ENCODE measurements around the gene FRMD4B.

FRMD4B gene

DNA sequence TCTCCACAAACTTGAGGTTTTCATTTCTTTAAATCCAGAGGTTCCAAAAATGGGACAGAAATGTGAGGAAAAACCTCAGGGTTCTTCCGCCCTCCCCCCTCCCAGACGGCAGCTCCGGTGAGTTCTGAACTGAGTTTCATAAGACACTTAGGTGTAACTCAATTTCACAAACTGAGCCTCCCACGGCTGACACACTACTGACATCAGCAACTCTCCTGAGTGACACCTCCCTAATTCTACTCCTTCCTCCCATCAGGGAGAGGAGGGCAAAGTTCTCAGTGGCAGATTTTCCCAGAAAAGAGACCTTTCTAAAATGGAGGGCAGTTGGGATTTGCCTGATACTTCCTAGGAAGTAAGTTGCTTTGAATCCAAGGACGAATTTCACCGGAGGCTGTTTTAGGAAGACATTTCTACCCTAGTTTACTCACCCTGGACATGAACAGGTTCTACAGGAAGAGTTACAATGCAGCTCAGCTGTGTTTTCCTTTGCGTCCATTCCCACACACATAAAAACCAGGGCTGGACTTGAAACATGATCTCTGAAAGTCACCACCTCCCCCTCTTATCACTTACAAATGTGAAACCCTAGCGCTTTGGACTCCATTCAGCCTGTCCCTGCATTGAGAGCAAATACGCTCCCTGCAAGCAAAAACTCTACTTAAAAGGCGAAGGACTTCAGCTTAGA, 185.4 kb downstream of the FRMD4B start:
- DNase-seq = peak; percentile 80

DNA sequence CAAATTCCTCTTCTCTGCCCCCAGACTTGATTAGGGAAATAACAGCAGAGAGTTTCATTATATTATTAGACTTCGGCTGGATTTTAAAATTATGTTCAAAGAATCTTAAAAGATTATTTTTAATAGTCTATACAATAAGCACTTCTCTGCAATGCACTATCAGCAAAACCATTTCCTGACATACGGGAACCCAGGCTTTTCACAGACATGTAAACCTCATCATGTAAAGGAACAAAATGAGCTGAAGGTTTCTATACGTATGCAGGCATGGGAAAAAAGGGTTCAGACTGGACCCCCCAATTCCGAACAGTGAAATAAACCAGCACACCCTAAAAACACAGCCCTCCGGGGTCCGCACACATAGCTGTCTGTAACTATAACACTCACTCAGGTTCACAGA, 185.9 kb downstream of the FRMD4B start:
- DNase-seq = peak; percentile 51

DNA sequence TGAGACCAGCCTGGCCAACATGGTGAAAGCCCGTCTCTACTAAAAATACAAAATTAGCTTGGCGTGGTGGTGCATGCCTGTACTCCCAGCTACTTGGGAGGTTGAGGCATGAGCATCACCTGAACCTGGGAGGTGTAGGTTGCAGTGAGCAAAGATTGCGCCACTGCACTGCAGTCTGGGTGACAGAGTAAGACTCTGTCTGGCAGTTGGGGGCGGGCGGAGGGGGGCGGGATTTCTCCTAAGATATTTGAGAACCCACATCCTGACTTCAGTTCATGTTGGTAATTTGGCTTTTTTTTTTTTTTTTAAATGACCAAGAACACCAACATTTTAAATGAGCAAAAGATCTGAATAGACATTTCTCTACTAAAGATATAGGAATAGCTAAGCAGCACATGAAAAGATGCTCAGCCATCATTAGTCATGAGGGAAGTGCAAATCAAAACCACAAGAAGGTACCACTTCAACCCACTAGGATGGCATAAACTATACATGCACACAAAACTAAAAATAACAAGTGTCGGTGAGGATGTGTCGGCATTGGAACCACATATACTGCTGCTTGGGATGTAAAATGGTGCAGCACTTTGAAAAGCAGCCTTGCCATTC, 187.9 kb downstream of the FRMD4B start:
- DNase-seq = peak; percentile 87

DNA sequence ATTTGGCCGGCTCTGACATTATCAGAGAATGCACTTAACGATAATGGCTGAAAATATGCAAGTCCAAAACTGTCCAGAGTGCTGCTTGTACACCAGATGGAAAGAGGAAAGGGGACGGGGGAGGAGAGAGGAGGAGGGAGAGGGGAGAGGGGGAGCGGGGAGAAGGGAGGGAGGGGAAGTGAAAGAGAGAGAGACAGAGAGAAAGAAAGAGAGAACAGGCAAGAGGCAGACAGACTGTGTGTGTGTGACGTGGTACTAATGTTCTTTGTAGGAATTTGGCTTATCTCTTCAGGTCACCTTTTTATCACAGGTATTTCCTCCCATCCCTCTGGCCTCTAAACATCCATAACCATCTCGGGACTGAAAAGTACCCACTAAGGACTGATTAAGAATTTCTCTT, 188.4 kb downstream of the FRMD4B start:
- DNase-seq = no peak

DNA sequence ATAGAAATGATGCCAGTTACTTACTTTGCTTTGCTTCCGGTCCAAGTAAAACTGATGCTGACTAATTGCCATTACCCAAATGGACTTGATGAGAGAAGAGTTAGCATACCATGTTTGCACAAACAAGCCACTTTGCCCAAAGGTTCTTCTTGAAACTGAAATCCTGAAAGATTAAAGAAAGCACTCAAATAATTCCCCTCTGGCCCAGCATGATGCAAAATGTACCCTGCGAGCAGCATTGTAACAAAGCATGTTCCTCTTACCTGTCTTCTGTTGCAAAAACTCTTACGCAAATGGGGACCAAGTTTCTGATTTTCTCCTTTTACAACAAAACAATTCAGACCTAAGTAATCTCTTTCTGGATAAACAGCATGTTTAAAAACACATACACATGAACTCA, 189.0 kb downstream of the FRMD4B start:
- no peak for DNase-seq

DNA sequence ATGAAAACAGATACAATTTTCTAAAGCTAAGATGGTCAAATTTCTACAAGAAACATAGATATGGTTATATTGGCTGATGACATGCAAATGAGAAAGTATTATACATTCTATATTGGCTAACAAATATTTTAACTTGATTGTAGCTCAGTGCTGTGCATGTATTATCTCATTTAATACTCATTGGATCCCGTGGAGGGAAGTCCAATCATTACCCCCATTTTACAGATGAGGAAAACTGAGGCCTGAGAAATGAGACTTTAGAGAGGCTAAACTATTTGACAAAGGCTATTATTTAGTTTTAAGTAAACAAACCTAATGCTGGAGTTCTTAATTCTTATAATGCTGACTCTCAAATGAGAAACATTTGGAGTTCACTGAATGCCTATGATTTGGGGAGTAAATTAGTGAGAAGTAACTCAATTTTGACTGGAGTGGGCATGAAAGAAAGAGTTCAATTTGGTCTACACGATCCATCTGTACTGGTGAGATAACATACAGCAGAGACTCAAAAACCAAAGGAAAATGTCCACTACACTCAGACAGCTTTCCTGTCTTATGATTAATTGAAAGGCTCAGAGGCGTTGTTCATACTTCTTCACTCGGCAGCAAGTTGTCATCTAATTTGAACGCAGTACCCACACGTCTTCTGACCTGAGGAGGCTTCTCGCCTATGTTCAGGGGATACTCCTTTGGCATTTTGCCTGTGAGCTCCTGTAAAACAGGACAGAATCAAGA, 191.3 kb downstream of the FRMD4B start:
- DNase-seq = no peak

DNA sequence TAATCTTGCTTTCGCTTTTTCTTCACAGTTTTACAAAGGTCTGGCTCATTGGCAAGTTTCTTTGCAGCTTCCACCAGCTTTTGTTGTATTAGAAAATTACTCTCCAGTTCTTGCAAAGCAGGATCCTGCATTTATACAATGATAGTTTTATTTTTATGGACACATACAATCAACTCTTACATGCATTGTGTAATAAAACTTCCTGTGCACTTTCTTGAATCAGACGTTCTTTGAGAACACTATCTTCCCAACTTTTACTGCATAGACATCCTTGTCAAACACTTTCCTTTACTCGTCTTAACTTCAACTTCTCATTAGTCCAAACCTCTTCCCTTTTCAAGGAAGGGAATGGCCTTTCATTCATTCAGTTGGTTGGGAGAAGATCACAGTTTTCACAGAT, 192.1 kb downstream of the FRMD4B start:
- DNase-seq = no peak

DNA sequence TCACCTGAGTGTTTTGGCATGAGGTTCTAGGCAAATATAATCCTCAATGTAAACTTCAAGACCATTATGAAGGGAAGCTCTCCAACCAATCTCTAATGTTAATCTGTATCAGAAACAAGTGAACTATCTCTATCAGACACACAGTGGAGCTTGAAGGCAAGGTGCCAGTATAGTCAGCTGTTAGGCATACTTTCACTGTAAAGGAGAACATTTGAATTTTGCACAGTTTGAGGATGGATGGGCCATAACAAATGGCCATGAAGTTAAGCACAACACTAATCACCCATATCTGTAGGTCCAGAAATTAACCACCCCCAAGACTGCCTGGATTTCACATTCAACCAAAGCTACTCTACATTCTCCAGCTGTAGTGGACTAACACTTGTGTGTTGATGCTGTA, 194.4 kb downstream of the FRMD4B start:
- no peak for DNase-seq

DNA sequence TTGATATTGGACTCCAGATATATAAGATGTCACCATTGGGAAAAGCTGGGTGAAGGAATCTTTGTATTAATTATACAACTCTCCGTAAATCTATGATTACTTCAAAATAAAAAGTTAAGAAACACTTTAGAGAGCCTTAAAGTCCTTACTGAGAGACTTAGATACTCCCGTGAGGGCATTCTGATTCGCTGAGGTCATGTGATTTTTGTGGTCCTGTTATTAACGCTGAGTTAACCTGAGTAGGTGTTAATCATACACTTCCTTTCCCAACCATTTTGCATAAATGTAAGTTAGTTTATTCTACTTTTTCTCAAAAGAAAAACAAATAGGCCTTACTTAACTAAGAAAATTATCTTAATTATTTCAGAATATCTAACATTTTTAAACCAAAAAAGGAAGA, 196.4 kb downstream of the FRMD4B start:
- no peak for DNase-seq

DNA sequence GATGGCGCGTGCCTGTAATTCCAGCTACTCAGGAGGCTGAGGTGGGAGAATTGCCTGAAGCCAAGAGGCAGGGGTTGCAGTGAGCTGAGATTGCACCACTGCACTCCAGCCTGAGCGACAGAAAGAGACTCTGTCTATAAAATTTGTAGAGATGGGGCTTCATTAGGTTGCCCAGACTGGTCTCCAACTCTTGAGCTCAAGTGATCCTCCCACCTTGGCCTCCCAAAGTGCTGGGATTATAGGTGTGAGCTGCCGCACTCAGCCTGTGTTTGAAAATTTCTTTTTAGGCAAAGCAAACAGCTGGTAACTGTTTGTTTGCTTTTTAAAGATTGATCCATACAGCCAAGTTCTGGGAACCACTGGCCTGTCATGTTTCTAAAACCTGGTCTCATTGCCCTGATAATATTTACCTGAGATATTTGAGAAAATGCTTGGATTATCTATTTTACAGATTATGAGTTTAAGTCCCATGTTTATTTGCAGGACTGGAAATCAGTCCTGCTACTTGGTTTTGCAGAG, 199.3 kb downstream of the FRMD4B start:
- DNase-seq = no peak

DNA sequence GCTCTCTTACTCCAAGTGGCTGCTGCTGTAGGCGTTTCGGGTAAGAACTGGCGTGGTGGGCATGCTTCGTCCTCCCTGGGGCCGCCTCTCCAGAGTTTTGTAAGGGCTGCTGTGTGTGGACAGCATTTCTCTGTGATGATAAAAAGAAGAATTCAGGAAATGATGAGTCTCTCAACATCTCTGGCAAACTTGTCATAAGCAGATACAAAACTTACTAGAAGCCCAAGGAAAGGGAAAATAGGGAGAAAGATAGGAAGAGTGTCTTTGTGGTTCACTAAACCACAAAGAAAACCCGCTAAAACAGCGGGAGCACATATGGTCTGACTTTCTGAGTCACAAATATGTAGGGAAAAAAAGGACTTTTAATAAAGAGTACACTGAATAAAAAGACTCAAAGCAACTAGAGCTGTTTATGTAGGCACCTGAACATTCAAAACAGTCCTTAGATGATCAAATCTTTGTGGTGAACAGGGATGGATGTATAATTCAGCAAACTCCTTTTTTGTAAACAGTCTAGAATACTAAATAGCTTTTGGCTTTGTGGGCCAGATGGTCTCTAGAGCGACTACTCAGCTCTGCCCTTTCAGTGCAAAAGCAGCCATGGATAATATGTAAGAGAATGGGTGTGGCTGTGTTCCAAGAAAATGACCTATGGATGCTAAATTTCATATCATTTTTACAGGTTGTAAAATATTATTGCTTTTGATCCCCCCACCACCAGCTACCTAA, 203.1 kb downstream of the FRMD4B start:
- DNase-seq = no peak

DNA sequence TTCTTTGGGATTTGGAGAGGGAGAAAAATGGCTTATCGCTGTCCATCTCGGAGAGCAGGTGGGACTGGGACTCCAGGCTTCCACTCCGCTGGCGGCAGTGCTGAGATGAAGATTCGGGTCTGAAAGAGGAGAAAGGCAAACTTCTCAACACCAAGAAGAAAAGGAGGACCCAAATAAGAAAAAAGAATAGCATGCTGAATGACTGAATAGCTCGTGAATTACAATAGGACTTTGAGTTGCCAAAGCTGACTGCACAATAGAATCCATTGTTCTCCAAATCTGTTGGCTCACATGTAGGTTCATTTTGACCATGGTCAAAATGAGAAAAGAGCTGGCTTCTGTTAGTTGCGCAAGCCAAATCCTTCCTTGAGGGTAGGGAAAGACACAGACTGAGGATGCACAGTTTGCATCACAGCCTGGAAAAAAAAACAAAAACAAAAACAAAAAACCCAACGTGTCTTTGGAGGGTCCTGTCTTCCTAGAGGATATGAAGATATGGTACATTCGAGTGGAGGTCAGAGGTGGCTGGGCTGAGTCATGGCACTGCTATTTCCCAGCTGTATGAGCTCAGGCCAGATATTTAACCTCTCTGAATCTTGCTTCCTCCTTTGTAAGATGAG, 204.2 kb downstream of the FRMD4B start:
- DNase-seq = no peak

DNA sequence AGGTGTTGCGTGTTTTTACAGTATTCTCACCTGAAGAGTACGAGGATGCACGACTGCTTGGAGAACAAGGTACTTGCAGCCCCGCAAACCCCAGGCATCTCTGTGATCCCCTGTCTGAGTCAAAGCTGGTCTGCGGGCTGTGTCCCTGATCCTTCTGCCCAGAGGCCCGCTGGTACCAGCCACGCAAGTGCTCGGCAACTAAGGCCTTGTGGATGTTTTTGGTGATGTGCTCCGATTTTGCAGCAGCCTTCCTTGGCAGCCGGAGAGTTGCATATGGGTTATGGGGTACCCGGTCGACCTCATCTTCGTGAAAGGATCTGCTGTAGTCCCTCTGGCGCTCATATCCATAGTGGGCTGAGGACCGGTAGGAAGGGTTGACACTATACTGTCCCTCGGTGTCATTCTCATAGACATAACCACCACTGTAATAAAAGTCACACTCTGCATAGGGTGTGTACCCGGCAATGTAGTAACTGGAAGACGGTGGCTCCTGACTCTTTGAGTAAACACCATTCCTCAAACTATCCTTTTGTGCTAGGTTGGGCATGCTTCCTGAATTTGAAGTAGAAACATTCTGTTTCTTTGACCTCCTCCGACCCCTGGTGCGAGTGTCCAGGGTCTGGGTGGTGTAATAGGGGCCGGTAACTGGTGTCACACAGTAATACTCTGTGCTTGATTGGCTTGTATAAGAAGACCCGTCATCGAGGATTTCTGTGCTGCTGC, 204.9 kb downstream of the FRMD4B start:
- DNase-seq = no peak

DNA sequence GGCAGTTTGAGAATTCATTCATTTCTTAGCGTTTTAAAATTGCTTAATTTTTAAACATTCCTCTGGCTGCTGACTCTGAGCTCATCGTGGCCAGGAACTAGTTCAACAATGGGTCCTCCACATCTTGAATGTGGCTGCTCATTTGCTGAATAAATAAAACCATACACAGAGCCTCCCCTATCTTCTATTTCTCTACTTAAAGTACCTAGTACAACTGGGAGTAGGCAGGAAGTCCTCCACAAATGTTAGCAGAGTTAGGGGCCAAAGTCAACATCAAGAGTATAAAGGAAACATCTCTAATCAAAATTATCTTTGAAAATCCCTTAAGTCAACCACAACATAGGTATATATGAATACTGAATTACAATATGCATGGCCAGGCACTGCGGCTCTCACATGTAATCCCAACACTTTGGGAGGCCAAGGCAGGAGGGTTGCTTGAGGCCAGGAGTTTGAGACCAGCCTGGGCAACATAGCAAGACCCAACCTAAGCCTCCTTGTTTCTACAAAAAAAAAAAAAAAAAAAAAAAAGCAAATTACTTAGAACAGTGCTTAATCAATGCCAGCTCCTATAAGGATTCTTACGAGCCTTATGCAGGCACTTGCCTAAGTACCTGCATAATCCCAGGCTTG, 206.0 kb downstream of the FRMD4B start:
- DNase-seq = no peak

DNA sequence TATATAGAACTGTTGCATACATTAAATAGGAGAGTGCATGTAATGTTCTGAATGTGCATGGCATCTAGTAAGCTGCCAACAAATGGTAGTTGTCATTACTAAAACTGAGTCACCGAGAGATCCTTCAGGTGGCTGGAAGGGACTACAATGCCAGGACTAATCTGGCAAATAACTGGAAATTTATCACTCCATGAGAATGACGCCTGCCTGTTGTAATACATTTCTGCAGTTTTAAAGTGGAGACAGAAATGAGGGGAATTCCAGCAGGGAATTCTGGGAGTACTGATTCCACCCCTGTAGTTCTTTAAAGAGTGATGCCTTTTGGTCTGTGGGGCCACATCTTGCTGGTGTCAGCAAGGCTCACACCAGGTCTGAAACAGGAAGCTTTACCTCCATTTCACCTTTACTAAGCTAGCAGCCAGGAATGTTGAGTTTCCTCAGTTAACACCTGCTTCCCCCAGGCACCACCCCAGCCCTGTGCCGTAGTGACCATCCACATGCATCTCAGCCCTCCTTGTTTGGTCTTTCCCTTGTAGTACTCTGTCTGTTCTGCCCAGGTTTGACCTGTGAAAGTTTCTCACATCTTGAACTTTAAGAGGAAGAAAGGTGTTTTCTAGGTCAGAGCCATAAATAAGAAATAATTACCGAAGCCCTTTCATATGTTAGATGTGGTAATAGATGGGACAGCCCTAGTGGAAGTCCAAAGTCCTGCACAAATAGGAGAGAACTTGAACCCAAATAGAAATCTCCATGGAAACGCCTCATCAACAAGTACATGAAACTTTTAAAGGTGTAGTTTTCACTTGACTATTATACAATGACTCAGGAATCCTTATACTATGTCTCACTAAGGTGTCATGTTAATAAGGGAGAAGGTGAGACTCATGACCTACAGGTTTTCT, 206.8 kb downstream of the FRMD4B start:
- no peak for DNase-seq

DNA sequence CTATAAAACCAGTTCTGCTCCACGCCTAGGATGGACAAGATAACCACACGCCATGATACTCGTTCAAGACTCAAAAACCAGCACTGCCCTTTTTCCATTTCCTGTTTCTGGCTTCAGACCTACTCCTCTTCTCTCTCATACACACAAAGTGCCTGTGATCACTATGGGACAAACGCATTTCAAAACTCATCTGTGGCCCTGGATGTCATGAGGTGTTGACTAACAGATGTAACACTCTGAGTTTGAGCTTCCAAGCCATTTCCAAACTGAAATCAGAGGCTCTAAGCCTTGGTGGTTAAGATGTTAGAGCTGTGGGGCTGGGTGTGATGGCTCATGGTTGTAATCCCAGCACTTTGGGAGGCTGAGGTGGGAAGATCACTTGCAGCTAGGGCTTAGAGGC, 207.8 kb downstream of the FRMD4B start:
- peak; percentile 58 for DNase-seq

DNA sequence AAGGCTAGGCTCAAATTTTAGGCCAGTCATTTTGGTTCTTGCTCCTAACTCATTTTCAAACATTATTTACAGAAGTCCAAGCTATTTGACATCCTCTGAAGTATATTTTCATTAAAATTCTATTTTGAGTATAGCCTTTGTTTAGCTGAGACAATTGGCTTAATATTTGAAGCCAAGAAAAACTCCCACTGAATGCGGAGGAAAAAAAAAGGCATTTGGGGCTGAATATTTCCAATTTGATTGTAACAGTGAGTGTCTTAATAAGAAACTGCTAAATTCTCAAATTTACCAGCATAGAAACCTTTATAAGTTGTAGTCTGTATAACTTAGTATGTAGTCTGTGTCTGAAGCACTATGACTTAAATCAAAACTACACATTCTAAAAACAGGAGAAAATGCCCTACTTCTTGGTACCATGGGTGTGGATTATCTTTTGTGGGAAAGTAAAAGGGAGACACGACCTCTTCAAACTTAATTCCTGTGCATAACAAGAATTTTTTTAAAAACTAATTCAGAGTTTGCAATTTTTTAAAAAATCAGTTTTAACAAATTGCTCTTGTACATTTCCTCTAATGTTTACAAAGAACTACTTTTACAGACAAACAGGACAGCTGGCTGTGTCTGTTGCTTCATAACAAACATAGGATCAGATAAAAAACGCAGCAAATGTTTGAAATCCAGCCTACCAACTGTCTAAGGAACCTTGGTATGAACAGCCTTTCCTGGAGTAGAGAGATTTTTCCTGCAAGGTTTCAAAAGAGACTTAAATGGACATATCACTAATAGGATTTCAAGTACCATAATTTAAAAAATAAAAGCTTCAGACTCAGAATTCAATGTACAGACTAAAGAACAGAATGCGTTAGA, 210.8 kb downstream of the FRMD4B start:
- peak; percentile 50 for DNase-seq

DNA sequence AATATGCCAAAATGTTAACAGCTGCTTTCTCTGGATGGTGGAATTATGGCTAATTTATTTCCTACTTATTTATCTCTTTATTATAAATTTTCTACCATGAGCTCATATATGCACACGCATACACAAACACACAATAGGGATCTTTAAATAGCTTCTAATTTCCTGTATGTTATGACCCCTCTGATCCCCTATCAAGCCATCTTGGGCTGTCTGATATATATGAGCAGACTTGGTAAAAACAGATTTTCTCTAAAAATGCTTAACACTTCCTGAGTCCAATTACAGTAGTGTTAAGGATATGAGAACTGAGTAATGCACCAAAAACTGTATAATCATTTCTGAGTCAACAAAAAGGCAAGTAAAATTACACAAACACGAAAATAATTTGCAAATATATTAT, 211.4 kb downstream of the FRMD4B start:
- DNase-seq = no peak

DNA sequence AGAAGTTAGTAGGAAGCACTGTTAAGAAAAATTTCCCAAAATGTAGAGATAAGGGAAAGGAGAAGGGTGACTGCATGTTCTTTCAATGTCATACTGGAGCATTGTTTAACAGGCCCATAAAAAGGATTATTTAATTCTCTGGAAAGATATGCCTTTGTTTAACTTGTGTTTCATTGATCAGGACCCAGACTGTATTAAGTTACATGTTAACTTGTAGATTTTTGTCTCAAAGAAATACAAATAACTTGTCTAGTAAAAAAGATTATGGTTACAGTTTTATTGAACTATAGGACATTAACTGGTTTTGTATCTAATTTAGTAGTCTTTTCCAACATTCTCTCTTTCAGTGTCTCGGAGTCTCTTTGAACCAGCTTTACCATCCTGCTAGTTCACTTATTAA, 213.8 kb downstream of the FRMD4B start:
- DNase-seq = no peak

DNA sequence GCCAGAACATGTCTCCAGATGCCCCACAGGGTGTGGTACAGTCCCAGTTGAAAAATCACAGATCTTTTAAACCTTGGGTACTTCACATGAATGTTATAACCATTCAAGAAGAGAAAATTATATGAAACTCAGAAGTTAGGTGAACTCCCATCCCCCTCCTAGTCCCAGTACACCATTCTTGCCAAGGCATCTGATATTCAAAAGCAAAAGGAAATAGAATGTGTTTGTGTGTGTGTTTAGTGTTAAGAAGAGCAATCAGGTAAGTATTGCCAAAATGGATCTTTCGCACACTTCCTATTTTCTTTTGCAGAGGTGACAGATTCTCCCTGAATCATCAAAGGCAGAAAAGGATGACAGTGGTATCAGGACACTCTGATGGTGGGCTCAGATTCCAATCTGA, 219.4 kb downstream of the FRMD4B start:
- no peak for DNase-seq

Measured in activated CD4-positive, alpha-beta T cell treated with anti-CD3 and anti-CD28 coated beads, Interleukin-10, Interleukin-2, amounts not matched to agents 100 ng/mL and 50 ng/mL, durations not matched to agents 16 hours and 8 hours (primary cell).